SK-N-SH (cell line): ENCODE results near the gene MACROD2. TPM values are rescaled to one million over a fixed set of nuclear protein-coding genes. Genes with fewer than 3 reads are reported as not detected.

Source experiments
- CTCF ChIA-PET: fragments of 300-600, 350-600 bp; formaldehyde crosslinking; extraction: SDS; loops from one replicate; lab custom pipeline; 2021; lab: Yijun Ruan, JAX
- POLR2A ChIA-PET: fragments of 350-600 bp; sonication (Branson Sonifier 250); formaldehyde crosslinking; extraction: SDS; loops from one replicate; lab custom pipeline; 2020; ENCODE audit warnings: antibody characterized with exemption, inconsistent platforms; lab: Yijun Ruan, JAX
- DNase-seq: peaks from one replicate; pipeline ENCODE4 v3.0.0; 2012
- H2AFZ ChIP-seq: fragments of 200-600 bp; sonication (generic); 2 replicates; pipeline ENCODE4 v1.8.1; 2016; ENCODE audit warnings: antibody characterized with exemption, mild to moderate bottlenecking, low read depth
- H3F3A ChIP-seq: fragments of 200-600 bp; sonication (generic); replicated peaks from 2 replicates; pipeline ENCODE3; 2016; ENCODE audit warnings: antibody characterized with exemption, mild to moderate bottlenecking; ENCODE audit not compliant: insufficient read depth
- H3K27ac ChIP-seq, 2 experiments: fragments of 200-500 bp in 1 of 2; fragments of 200-600 bp in 1 of 2; sonication (Bioruptor generic) in 1 of 2; sonication (generic), shearing (Covaris generic) in 1 of 2; 2 replicates each; pipeline versions ENCODE4 v1.5.1 to v1.6.1; 2014 to 2016; ENCODE audit warnings: low read depth in 2 of 2, inconsistent platforms in 1 of 2, low read length in 1 of 2, mild to moderate bottlenecking in 1 of 2, mixed read lengths in 1 of 2
- H3K27me3 ChIP-seq: fragments of 200-600 bp; sonication (generic), shearing (Covaris generic); 2 replicates; pipeline ENCODE4 v1.6.1; 2016; ENCODE audit warnings: mixed run types; ENCODE audit not compliant: insufficient read depth
- H3K36me3 ChIP-seq, 2 experiments: fragments of 200-500 bp in 1 of 2; fragments of 200-600 bp in 1 of 2; sonication (Bioruptor generic) in 1 of 2; sonication (generic) in 1 of 2; replicated peaks in 1 of 2; 2 replicates each; pipeline versions ENCODE3 to v1.5.1; 2014 to 2016; ENCODE audit warnings: low read length in 1 of 2, mild to moderate bottlenecking in 1 of 2; ENCODE audit not compliant: insufficient read depth in 2 of 2, control insufficient read depth in 1 of 2
- H3K4me1 ChIP-seq, 2 experiments: fragments of 200-500 bp in 1 of 2; fragments of 200-600 bp in 1 of 2; sonication (Bioruptor generic) in 1 of 2; sonication (generic), shearing (Covaris generic) in 1 of 2; 2 replicates each; pipeline versions ENCODE4 v1.5.1 to v1.6.1; 2014 to 2016; ENCODE audit warnings: low read depth in 1 of 2, low read length in 1 of 2, mixed run types in 1 of 2; ENCODE audit not compliant: insufficient read depth in 2 of 2, control insufficient read depth in 1 of 2
- H3K4me2 ChIP-seq: fragments of 200-600 bp; sonication (generic), shearing (Covaris generic); 2 replicates; pipeline ENCODE4 v1.6.1; 2017; ENCODE audit warnings: mixed run types
- H3K4me3 ChIP-seq, 2 experiments: fragments of 200-500 bp in 1 of 2; fragments of 200-600 bp in 1 of 2; sonication (Bioruptor generic) in 1 of 2; sonication (generic), shearing (Covaris generic) in 1 of 2; 2 replicates each; pipeline versions ENCODE4 v1.5.1 to v1.8.1; 2014 to 2016; ENCODE audit warnings: low read depth in 2 of 2, inconsistent platforms in 1 of 2, low read length in 1 of 2, mild to moderate bottlenecking in 1 of 2, mixed read lengths in 1 of 2, moderate library complexity in 1 of 2
- H3K79me2 ChIP-seq: fragments of 200-600 bp; sonication (generic); 2 replicates; pipeline ENCODE4 v1.8.1; 2017; ENCODE audit warnings: mild to moderate bottlenecking; ENCODE audit not compliant: insufficient read depth
- H3K9ac ChIP-seq: fragments of 200-600 bp; sonication (generic); 2 replicates; pipeline ENCODE4 v1.6.1; 2017; ENCODE audit warnings: mixed run types
- H3K9me2 ChIP-seq: fragments of 200-600 bp; sonication (generic); 2 replicates; pipeline ENCODE4 v1.6.1; 2017; ENCODE audit warnings: mixed run types
- H3K9me3 ChIP-seq: fragments of 200-600 bp; sonication (generic); 2 replicates; pipeline ENCODE4 v1.6.1; 2017; ENCODE audit warnings: mixed run types, mild to moderate bottlenecking, moderate library complexity
- H4K20me1 ChIP-seq: fragments of 200-600 bp; sonication (generic); 2 replicates; pipeline ENCODE4 v1.6.1; 2017; ENCODE audit warnings: mild to moderate bottlenecking, mixed run types; ENCODE audit not compliant: insufficient read depth
- CHD2 ChIP-seq: fragments of 150-350 bp; IDR thresholded peaks from 2 replicates; pipeline ENCODE4 v1.6.1; 2018; ENCODE audit warnings: low read length; ENCODE audit not compliant: partially characterized antibody
- ELF1 ChIP-seq: IDR thresholded peaks from 2 replicates; pipeline ENCODE4 v1.4.0; 2012
- EP300 ChIP-seq, 2 experiments: IDR thresholded peaks; 2 replicates each; pipeline versions ENCODE4 v1.4.0 to v1.6.1; 2012; ENCODE audit warnings: borderline replicate concordance in 1 of 2, low read depth in 1 of 2, low read length in 1 of 2
- EZH2phosphoT487 ChIP-seq: fragments of 200-600 bp; sonication (generic); IDR thresholded peaks from 2 replicates; pipeline ENCODE4 v1.6.1; 2017; ENCODE audit warnings: low read depth, mixed run types, mild to moderate bottlenecking, antibody characterized with exemption, moderate library complexity, borderline replicate concordance
- FOSL2 ChIP-seq: IDR thresholded peaks from 2 replicates; pipeline ENCODE4 v1.4.0; 2012; ENCODE audit warnings: low read depth, mild to moderate bottlenecking, moderate library complexity, borderline replicate concordance
- FOXJ3 ChIP-seq: sonication (generic); formaldehyde crosslinking; IDR thresholded peaks from 2 replicates; pipeline ENCODE4 v1.5.1; 2020; ENCODE audit warnings: mild to moderate bottlenecking, missing genetic modification reagents
- FOXM1 ChIP-seq: IDR thresholded peaks from 2 replicates; pipeline ENCODE4 v1.4.0; 2012; ENCODE audit warnings: low read depth, mild to moderate bottlenecking
- GABPA ChIP-seq: IDR thresholded peaks from 2 replicates; pipeline ENCODE4 v1.4.0; 2012; ENCODE audit warnings: low read depth, mild to moderate bottlenecking
- JUND ChIP-seq: IDR thresholded peaks from 2 replicates; pipeline ENCODE4 v1.4.0; 2012
- MEF2A ChIP-seq: IDR thresholded peaks from 2 replicates; pipeline ENCODE4 v1.4.0; 2012; ENCODE audit warnings: low read depth, borderline replicate concordance
- NFIC ChIP-seq: IDR thresholded peaks from 2 replicates; pipeline ENCODE4 v1.4.0; 2012; ENCODE audit warnings: borderline replicate concordance
- NRF1 ChIP-seq: IDR thresholded peaks from 2 replicates; pipeline ENCODE4 v1.6.1; 2012; ENCODE audit warnings: low read depth, mild to moderate bottlenecking, low read length
- PBX3 ChIP-seq: IDR thresholded peaks from 2 replicates; pipeline ENCODE4; 2012
- POLR2AphosphoS5 ChIP-seq: IDR thresholded peaks from 2 replicates; pipeline ENCODE4 v1.6.1; 2012; ENCODE audit warnings: low read depth, low read length
- REST ChIP-seq: IDR thresholded peaks from 2 replicates; pipeline ENCODE4 v1.6.1; 2012; ENCODE audit warnings: mild to moderate bottlenecking, low read depth, low read length, moderate library complexity
- RXRA ChIP-seq: IDR thresholded peaks from 2 replicates; pipeline ENCODE4 v1.4.0; 2012; ENCODE audit warnings: low read depth, mild to moderate bottlenecking, borderline replicate concordance
- SIN3A ChIP-seq: IDR thresholded peaks from 2 replicates; pipeline ENCODE4 v1.6.1; 2012; ENCODE audit warnings: low read depth, mild to moderate bottlenecking, low read length, moderate library complexity, borderline replicate concordance
- TCF12 ChIP-seq: IDR thresholded peaks from 2 replicates; pipeline ENCODE4 v1.4.0; 2012
- TEAD4 ChIP-seq: IDR thresholded peaks from 2 replicates; pipeline ENCODE4 v1.4.0; 2012; ENCODE audit warnings: mild to moderate bottlenecking, borderline replicate concordance; ENCODE audit not compliant: insufficient read depth
- YY1 ChIP-seq: IDR thresholded peaks from 2 replicates; pipeline ENCODE4 v1.4.0; 2012; ENCODE audit warnings: low read depth, mild to moderate bottlenecking
- WGBS: methylation state at CpG from one replicate; pipeline ENCODE4 v1.1.6; 2017; ENCODE audit warnings: low lambda C conversion rate; 5-methylcytosine and 5-hydroxymethylcytosine counted together
- polyA plus RNA-seq, 3 experiments: library from polyadenylated mRNA; depleted of rRNA; stranded (reverse); fragments of >200 nt; gene quantifications; 2 replicates each; pipeline ENCODE4 v1.2.3, GENCODE V29; 2012
- TF ChIP-seq, protein P1 (sequence below): IDR thresholded peaks from 2 replicates; pipeline ENCODE4 v1.4.0; 2012; ENCODE audit warnings: low read depth
- TF ChIP-seq, protein P2 (sequence below): IDR thresholded peaks from 2 replicates; pipeline ENCODE4 v1.4.0; 2012; ENCODE audit warnings: low read depth, borderline replicate concordance

MACROD2 gene
- polyA plus RNA-seq, 1 of the 3 experiments (the other 2 are of a cell fraction), result 0.33 TPM

- Histone ChIP-seq H3K79me2 (no peaks in the 10 kb centered on the region), H3K4me2 (no peak overlapping the region), H3K4me3 (no peak overlapping the region), H3K9me2 (no peaks in the 10 kb centered on the region), H3K9me3 (no peaks in the 10 kb centered on the region), H3K9ac (no peak overlapping the region), H3F3A (peaks cover 17% of the 10 kb centered on the region), H3K27ac (peak overlapping the region in 1 of 2 experiments; percentile 56; a peak in 2 of 4 replicates), H3K4me1 (peaks cover 3% of the 10 kb centered on the region in 2 experiments; a peak in 1 of 4 replicates), H3K36me3 (peaks cover 0 to 6% of the 10 kb centered on the region in 2 experiments), H3K27me3 (no peaks in the 10 kb centered on the region), H2AFZ (peak overlapping the region; percentile 13; the same call in 1 of the 2 replicates), H4K20me1 (no peaks in the 10 kb centered on the region)
- CTCF ChIA-PET, result interaction anchor here (1.1 kb wide), 1 partner anchor 14 kb away, joined by 3 read pairs; no protein-coding TSS in a partner anchor
- POLR2A ChIA-PET, result no interaction called here
- DNase-seq, result no peak
- peak; percentile 98 for TF ChIP-seq NFIC
- TF ChIP-seq POLR2AphosphoS5, result peak; percentile 48; the same call in 1 of the 2 replicates
- TF ChIP-seq, protein P1, sequence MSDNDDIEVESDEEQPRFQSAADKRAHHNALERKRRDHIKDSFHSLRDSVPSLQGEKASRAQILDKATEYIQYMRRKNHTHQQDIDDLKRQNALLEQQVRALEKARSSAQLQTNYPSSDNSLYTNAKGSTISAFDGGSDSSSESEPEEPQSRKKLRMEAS, result no peak
- TF ChIP-seq REST, result 0 out of 2 replicates have a peak, but pooled peaks have one; percentile 18
- TF ChIP-seq RXRA, result peak; percentile 82; the same call in 1 of the 2 replicates
- peak; percentile 79; the same call in 1 of the 2 replicates for TF ChIP-seq YY1
- TF ChIP-seq GABPA, result no peak
- TF ChIP-seq PBX3, result peak; percentile 79
- no peak for TF ChIP-seq CHD2
- TF ChIP-seq NRF1, result no peak
- TF ChIP-seq, protein P2, sequence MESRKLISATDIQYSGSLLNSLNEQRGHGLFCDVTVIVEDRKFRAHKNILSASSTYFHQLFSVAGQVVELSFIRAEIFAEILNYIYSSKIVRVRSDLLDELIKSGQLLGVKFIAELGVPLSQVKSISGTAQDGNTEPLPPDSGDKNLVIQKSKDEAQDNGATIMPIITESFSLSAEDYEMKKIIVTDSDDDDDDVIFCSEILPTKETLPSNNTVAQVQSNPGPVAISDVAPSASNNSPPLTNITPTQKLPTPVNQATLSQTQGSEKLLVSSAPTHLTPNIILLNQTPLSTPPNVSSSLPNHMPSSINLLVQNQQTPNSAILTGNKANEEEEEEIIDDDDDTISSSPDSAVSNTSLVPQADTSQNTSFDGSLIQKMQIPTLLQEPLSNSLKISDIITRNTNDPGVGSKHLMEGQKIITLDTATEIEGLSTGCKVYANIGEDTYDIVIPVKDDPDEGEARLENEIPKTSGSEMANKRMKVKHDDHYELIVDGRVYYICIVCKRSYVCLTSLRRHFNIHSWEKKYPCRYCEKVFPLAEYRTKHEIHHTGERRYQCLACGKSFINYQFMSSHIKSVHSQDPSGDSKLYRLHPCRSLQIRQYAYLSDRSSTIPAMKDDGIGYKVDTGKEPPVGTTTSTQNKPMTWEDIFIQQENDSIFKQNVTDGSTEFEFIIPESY, result 0 out of 2 replicates have a peak, but pooled peaks have one; percentile 49
- TF ChIP-seq FOSL2, result peak; percentile 96
- no peak for TF ChIP-seq FOXJ3
- peak; percentile 57; the same call in 1 of the 2 replicates for TF ChIP-seq MEF2A
- peak; percentile 93 for TF ChIP-seq TCF12
- TF ChIP-seq SIN3A, result no peak
- peak; percentile 95 for TF ChIP-seq JUND
- TF ChIP-seq TEAD4, result peak; percentile 92; the same call in 1 of the 2 replicates
- no peak for TF ChIP-seq FOXM1
- no peak for TF ChIP-seq EZH2phosphoT487
- no peak for TF ChIP-seq ELF1
- peak in 1 of 2 experiments; percentile 92; a peak in 2 of 4 replicates for TF ChIP-seq EP300 (IDR thresholded peaks at IDR 0.05; ENCODE audit: borderline replicate concordance in 1 of 2, low read depth in 1 of 2, low read length in 1 of 2)
- 36% methylated on average over 3 of the region's 3 CpGs for WGBS
Observed at GRCh38 chr20:14997791-14998190, 1002.5 kb downstream of the MACROD2 start.
